Prostate gland (tissue), 2 donors: Measurements from ENCODE around the gene C1orf159. TPM values are rescaled to one million over a fixed set of nuclear protein-coding genes. Genes with fewer than 3 reads are reported as not detected.
"Not testable (repeated sequence)": the region's sequence is repeated elsewhere in the genome, so short reads cannot be mapped to it uniquely, and the experiment has no call there.

Experiments used
- DNase-seq: peaks from one replicate; pipeline ENCODE4 v3.0.0-alpha.2; 2019; ENCODE audit warnings: low spot score
- H3K27ac ChIP-seq, 2 donors: fragments of 200-600 bp; sonication (generic); 2 replicates each; pipeline ENCODE4 v1.5.1; 2017 to 2019
- H3K27me3 ChIP-seq: fragments of 200-600 bp; sonication (generic); replicated peaks from 2 replicates; pipeline ENCODE4 v1.5.1; 2019; ENCODE audit not compliant: insufficient read depth
- H3K36me3 ChIP-seq, 2 donors: fragments of 200-600 bp; sonication (generic); 1 replicate in 1 of 2; 2 replicates in 1 of 2; pipeline versions ENCODE4 v1.5.1 to v1.8.1; 2017 to 2019
- H3K4me1 ChIP-seq: fragments of 200-600 bp; sonication (generic); replicated peaks from 2 replicates; pipeline ENCODE4 v1.5.1; 2019
- H3K4me3 ChIP-seq, 2 donors: fragments of 200-600 bp; sonication (generic); 2 replicates each; pipeline ENCODE4 v1.5.1; 2017 to 2019
- H3K9me3 ChIP-seq: fragments of 200-600 bp; sonication (generic); 2 replicates; pipeline ENCODE4 v1.5.1; 2017
- POLR2A ChIP-seq: fragments of 450-650 bp; IDR thresholded peaks from one replicate; pipeline ENCODE4 v1.6.1; 2016; ENCODE audit warnings: antibody characterized with exemption, mild to moderate bottlenecking
- POLR2AphosphoS5 ChIP-seq: sonication (generic); formaldehyde crosslinking; IDR thresholded peaks from one replicate; pipeline ENCODE4 v1.6.1; 2017; ENCODE audit warnings: antibody characterized with exemption
- WGBS: methylation state at CpG from one replicate; pipeline ENCODE4 v1.1.5; 2018; 5-methylcytosine and 5-hydroxymethylcytosine counted together
- intact Hi-C: fragments of 100-400 bp; cut with DNase I; formaldehyde crosslinking; loops from one replicate; pipeline ENCODE4 v1.14.2; 2022
- total RNA-seq, 2 donors: library from RNA; depleted of rRNA; stranded (reverse); fragments of >200 nt; gene quantifications; one replicate each; pipeline ENCODE4 v1.1.0, GENCODE V29; 2016
- TF ChIP-seq, protein P1 (sequence below), 4 experiments: fragments of 200-600 bp in 2 of 4; fragments of 450-650 bp in 2 of 4; sonication (generic) in 2 of 4; IDR thresholded peaks; 1 replicate in 3 of 4; 2 replicates in 1 of 4; pipeline ENCODE4 v1.5.1; 2016 to 2019; ENCODE audit warnings: antibody characterized with exemption in 4 of 4, mild to moderate bottlenecking in 2 of 4, moderate library complexity in 2 of 4

C1orf159 gene
- total RNA-seq, 2 donors from 2014 or later: 20.0 to 26.4 TPM

- Histone ChIP-seq H3K4me1 (peaks cover 10% of the 10 kb centered on the region), H3K27me3 (no peaks in the 10 kb centered on the region), H3K9me3 (no peaks in the 10 kb centered on the region), H3K4me3 (no peak overlapping the region), H3K27ac (no peak overlapping the region), H3K36me3 (no peaks in the 10 kb centered on the region)
- intact Hi-C loops: no loop called here
- WGBS: 83% methylated on average over 24 of the region's 26 CpGs
- DNase-seq: no peak
- TF ChIP-seq POLR2AphosphoS5 (no peak), POLR2A (no peak)
- TF ChIP-seq, protein P1, sequence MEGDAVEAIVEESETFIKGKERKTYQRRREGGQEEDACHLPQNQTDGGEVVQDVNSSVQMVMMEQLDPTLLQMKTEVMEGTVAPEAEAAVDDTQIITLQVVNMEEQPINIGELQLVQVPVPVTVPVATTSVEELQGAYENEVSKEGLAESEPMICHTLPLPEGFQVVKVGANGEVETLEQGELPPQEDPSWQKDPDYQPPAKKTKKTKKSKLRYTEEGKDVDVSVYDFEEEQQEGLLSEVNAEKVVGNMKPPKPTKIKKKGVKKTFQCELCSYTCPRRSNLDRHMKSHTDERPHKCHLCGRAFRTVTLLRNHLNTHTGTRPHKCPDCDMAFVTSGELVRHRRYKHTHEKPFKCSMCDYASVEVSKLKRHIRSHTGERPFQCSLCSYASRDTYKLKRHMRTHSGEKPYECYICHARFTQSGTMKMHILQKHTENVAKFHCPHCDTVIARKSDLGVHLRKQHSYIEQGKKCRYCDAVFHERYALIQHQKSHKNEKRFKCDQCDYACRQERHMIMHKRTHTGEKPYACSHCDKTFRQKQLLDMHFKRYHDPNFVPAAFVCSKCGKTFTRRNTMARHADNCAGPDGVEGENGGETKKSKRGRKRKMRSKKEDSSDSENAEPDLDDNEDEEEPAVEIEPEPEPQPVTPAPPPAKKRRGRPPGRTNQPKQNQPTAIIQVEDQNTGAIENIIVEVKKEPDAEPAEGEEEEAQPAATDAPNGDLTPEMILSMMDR (IDR thresholded peaks at IDR 0.05): no peak
Observed at GRCh38 chr1:1156140-1157032, 40.5 kb upstream of the C1orf159 start.

DNA sequence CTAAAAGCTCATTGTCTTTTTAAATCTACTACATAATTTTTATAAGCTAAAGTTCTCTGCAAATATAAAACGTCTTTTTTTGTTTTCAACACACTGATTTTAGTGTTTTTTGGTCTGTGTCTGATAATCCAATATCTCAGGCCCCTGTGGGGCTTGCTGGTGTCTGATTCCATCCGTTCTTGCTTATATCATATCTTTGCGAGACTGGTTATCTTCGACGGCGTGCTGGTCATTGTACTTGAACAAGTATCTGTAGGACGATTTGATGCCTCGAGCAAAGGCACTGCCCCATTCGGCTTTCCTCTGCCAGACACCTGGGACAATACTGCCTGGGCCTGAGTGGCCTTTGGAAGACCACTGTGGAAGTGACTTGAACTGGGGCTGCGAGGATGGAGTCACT is 39.4 kb upstream of the C1orf159 start:
- intact Hi-C loops: no loop called here
- DNase-seq: no peak
- H3K4me1 ChIP-seq: peaks cover 10% of the 10 kb centered on the region
- H3K9me3 ChIP-seq: no peaks in the 10 kb centered on the region
- H3K36me3 ChIP-seq: no peaks in the 10 kb centered on the region
- 87% methylated on average over 10 of the region's 10 CpGs for WGBS
- H3K4me3 ChIP-seq: no peak overlapping the region
- H3K27ac ChIP-seq: no peak overlapping the region
- TF ChIP-seq, protein P1 (IDR thresholded peaks at IDR 0.05): no peak
- TF ChIP-seq POLR2A (no peak), POLR2AphosphoS5 (no peak)
- H3K27me3 ChIP-seq: no peaks in the 10 kb centered on the region

DNA sequence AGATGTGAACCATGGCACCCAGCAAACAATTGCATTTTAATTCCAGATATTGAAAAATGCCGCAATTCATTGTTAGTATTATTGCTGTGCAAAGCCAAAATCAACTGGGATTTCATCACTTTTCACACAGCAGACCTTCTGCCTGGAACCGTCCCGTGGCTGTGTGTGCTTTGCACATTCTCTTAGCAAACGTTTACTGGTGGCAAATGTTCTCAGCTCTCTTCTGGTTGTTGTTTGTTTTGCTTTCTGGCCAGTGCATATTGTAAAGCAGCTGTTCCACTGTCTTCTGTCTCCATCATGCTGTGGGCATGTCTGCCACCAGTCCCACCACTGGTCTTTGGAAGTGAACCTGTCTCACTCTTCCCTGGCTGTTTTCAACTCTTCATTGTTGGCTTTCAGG is 38.0 kb upstream of the C1orf159 start:
- Histone ChIP-seq H3K27me3 (no peaks in the 10 kb centered on the region), H3K9me3 (no peaks in the 10 kb centered on the region), H3K36me3 (no peaks in the 10 kb centered on the region), H3K4me3 (no peak overlapping the region), H3K27ac (peak overlapping the region; percentile 34 to 39), H3K4me1 (peaks cover 9% of the 10 kb centered on the region)
- 32% methylated on average over 4 of the region's 4 CpGs for WGBS
- peak; percentile 59 for DNase-seq
- TF ChIP-seq POLR2A: no peak
- peak; percentile 91 for TF ChIP-seq POLR2AphosphoS5
- intact Hi-C loops: no loop called here

GRCh38 chr1:1153215-1153614 is 37.3 kb upstream of the C1orf159 start:
- H3K4me3 ChIP-seq, intact Hi-C loops, H3K9me3 ChIP-seq, H3K36me3 ChIP-seq, H3K4me1 ChIP-seq, DNase-seq, H3K27me3 ChIP-seq: not testable (repeated sequence)
- WGBS: 89% methylated on average over 14 of the region's 14 CpGs
- H3K27ac ChIP-seq: peak overlapping the region; percentile 34 to 39

GRCh38 chr1:1152431-1152830 is 36.5 kb upstream of the C1orf159 start:
- H3K9me3 ChIP-seq, H3K27me3 ChIP-seq, H3K4me1 ChIP-seq, H3K27ac ChIP-seq, H3K4me3 ChIP-seq, H3K36me3 ChIP-seq, DNase-seq, intact Hi-C loops: not testable (repeated sequence)
- 83% methylated on average over 13 of the region's 13 CpGs for WGBS

DNA sequence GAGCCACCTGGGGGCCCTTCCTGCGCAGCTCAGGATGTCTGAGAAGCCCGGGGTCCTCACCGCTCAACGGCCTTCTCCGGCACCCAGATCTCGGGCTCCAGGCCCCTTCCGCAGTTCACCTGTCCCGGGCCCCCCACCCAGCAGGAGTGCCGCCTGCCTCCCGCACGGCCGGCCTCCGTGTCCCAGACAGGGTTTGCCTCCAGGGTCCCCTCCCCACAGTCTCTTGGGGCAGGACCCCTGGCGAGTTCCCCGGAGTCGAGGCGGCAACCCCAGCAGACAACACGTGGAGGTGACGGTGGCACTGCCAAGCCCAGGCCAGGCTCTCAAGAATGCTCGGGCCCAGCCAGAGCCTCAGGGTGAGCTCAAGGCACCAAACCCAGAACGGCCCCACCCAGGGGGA is 35.4 kb upstream of the C1orf159 start:
- no peaks in the 10 kb centered on the region for H3K9me3 ChIP-seq
- H3K4me3 ChIP-seq: no peak overlapping the region
- no peak for TF ChIP-seq POLR2AphosphoS5
- TF ChIP-seq POLR2A: no peak
- TF ChIP-seq, protein P1 (IDR thresholded peaks at IDR 0.05): no peak
- WGBS: 91% methylated on average over 21 of the region's 21 CpGs
- intact Hi-C loops: no loop called here
- no peaks in the 10 kb centered on the region for H3K27me3 ChIP-seq
- DNase-seq: no peak
- no peak overlapping the region for H3K27ac ChIP-seq
- no peaks in the 10 kb centered on the region for H3K4me1 ChIP-seq
- H3K36me3 ChIP-seq: no peaks in the 10 kb centered on the region
